SK-N-MC (cell line): ENCODE measurements around the gene PPIL1.

Source experiments
- DNase-seq: peaks from one replicate; pipeline ENCODE4 v3.0.0-alpha.2; 2011; ENCODE audit warnings: low read depth, low spot score
- H3K27ac ChIP-seq: fragments of 200-600 bp; sonication (generic); 2 replicates; pipeline ENCODE4 v1.5.1; 2016; ENCODE audit warnings: mixed run types
- H3K36me3 ChIP-seq: fragments of 200-600 bp; sonication (generic); 2 replicates; pipeline ENCODE4 v1.6.1; 2017; ENCODE audit warnings: antibody characterized with exemption, low read length, mixed read lengths; ENCODE audit not compliant: insufficient read depth
- H3K4me3 ChIP-seq: fragments of 200-600 bp; sonication (generic); 2 replicates; pipeline ENCODE4 v1.5.1; 2016
- H3K9ac ChIP-seq: fragments of 200-600 bp; sonication (generic); 2 replicates; pipeline ENCODE4 v1.8.0; 2017; ENCODE audit warnings: mixed run types, mixed read lengths; ENCODE audit not compliant: insufficient read length
- H3K9me3 ChIP-seq: fragments of 200-600 bp; sonication (generic); 2 replicates; pipeline ENCODE4 v1.6.1; 2017; ENCODE audit warnings: low read depth, mild to moderate bottlenecking, antibody characterized with exemption, low read length, moderate library complexity, mixed read lengths
- EZH2 ChIP-seq: fragments of 200-600 bp; sonication (generic); IDR thresholded peaks from one replicate; pipeline ENCODE4 v1.6.1; 2017; ENCODE audit warnings: antibody characterized with exemption
- FOXP2 ChIP-seq: optimal IDR thresholded peaks from 2 replicates; pipeline ENCODE3; 2011; ENCODE audit warnings: mild to moderate bottlenecking, moderate library complexity; ENCODE audit not compliant: insufficient read depth; ENCODE audit errors: extremely low read length, control extremely low read depth
- POLR2AphosphoS5 ChIP-seq: IDR thresholded peaks from 2 replicates; pipeline ENCODE4 v1.6.1; 2012; ENCODE audit warnings: mild to moderate bottlenecking, low read depth, low read length, borderline replicate concordance

PPIL1 gene

DNA sequence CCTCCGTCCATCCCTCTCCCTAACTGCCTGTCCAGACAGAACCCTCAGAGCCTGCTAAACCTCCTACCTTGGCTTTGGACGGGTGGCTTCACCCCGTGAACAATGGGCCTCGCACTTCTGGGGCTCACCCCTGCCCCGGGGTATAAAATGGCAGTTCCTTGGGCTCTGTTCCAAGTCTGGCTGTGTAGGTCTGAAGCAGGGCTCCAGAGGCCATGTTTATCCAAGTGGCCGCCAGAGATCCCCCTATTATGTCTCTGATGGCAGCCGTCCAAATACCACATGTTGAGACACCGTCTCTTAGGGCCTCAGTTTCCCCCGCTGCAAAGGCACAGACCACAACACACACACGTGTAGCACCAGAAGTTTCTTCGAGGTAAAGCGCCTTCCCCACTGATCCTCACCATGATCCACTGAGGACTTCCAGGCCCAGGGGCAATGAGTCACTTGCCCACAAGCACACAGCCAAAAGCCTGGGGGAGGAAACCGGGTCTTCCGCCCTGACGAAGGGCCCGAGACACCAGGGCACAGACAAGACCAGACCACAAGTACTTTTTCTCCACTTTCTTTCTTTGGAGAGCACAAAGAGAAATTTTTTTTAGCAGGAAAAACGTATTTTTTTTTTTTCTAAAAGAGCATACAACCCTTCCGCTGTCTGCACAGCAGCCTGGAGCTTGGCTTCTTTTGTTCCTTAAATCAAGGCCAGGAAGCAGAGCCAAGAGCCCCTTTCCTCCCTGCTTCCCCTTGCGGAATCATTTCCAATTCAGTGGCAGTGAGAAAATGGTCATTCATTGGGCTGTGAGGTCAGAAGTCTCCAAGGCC, 47.1 kb downstream of the PPIL1 start:
- TF ChIP-seq POLR2AphosphoS5: no peak
- no peak for TF ChIP-seq FOXP2
- no peak for TF ChIP-seq EZH2
- no peak for DNase-seq
- H3K27ac ChIP-seq: no peak overlapping the region
- H3K4me3 ChIP-seq: no peak overlapping the region
- H3K9ac ChIP-seq: no peak overlapping the region
- no peaks in the 10 kb centered on the region for H3K9me3 ChIP-seq
- H3K36me3 ChIP-seq: no peaks in the 10 kb centered on the region

- no peak for DNase-seq
- no peaks in the 10 kb centered on the region for H3K36me3 ChIP-seq
- H3K27ac ChIP-seq: no peak overlapping the region
- H3K9ac ChIP-seq: no peak overlapping the region
- TF ChIP-seq FOXP2: no peak
- no peak for TF ChIP-seq EZH2
- TF ChIP-seq POLR2AphosphoS5: no peak
- no peak overlapping the region for H3K4me3 ChIP-seq
- H3K9me3 ChIP-seq: no peaks in the 10 kb centered on the region
Measured at GRCh38 chr6:36826520-36827227, 47.9 kb downstream of the PPIL1 start.

DNA sequence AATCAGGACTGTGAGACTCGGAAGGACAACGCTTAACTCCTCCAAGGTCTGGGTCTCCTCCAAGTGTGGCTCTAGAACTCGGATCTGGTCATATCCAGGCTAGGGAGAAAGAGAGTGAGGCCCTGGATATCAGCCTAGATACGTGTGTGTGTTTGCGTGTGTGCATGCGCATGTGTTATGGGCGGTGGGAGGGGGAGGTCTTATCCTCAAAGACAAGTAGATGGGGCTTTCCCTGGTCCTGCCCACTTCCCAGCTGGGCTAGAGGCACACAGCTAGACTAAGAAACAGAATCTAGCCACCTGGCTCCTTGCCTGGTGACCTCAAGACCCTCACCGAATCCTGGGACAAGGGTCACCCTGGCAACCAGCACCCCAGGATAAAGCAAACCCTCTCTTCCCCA, 48.6 kb downstream of the PPIL1 start:
- Histone ChIP-seq H3K9ac (no peak overlapping the region), H3K36me3 (no peaks in the 10 kb centered on the region), H3K27ac (no peak overlapping the region), H3K4me3 (no peak overlapping the region), H3K9me3 (no peaks in the 10 kb centered on the region)
- no peak for DNase-seq
- no peak for TF ChIP-seq FOXP2
- no peak for TF ChIP-seq POLR2AphosphoS5
- no peak for TF ChIP-seq EZH2

GRCh38 chr6:36825452-36825851, 49.2 kb downstream of the PPIL1 start:
- TF ChIP-seq FOXP2 (no peak), POLR2AphosphoS5 (no peak), EZH2 (no peak)
- DNase-seq: no peak

DNA sequence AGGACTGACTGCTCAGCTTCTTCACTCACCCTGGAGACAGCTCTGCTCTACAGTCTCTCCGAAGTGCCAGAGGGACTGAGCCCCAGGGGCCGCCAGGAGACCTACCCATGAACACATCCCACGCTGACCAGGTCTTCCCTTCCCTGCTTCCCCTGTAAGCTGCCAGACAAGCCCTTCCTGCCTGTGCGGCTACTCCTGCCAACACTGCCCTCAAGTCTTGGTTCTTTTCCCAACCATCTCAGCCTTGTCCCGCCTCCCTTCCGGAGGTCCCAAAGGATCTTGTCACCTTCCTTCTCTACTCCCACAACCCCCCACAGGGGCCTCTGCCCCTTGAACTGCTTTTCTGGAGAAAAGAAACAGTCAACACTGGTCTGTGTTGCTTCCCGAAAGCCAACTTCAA, 50.4 kb downstream of the PPIL1 start:
- TF ChIP-seq FOXP2: no peak
- TF ChIP-seq POLR2AphosphoS5: no peak
- TF ChIP-seq EZH2: no peak
- Histone ChIP-seq H3K9ac (no peak overlapping the region), H3K27ac (no peak overlapping the region), H3K9me3 (no peaks in the 10 kb centered on the region), H3K4me3 (no peak overlapping the region), H3K36me3 (no peaks in the 10 kb centered on the region)
- DNase-seq: no peak

More at GRCh38 chr6:36825452-36825851, 49.2 kb downstream of the PPIL1 start:
- Histone ChIP-seq H3K9ac (no peak overlapping the region), H3K27ac (no peak overlapping the region), H3K9me3 (no peaks in the 10 kb centered on the region), H3K36me3 (no peaks in the 10 kb centered on the region), H3K4me3 (no peak overlapping the region)

DNA sequence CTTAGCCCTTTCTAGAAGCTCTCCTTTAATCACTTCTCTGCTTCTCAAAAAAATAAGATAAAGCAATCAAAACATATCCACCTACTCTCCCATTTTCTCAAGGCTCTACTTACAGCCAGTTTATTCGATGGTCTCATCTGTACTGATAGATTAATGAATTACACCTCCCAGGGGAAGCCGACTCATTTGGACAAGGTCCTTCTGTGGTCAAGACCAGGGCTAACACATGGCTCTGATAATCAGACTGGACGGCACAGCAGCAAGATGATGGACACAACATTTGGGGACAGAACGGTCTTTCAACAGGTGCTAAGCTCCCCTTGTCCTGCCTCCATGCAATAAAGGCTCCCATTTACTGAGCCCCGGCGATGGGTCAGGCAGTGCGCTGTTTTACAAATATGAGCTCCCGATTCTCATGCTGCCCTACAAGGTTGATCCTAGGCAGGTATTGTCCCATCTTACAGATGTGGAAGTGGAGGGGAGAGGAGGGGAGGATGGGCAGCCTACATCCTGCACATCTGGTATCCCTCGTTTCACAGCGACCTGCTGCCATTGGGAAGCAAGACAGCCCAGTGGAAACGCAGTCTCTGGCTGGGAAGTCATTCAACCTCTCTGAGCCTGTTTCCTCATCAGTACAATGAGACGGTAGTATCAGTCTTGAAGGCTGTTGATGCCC, 51.0 kb downstream of the PPIL1 start:
- no peak for TF ChIP-seq POLR2AphosphoS5
- TF ChIP-seq FOXP2: no peak
- TF ChIP-seq EZH2: no peak
- H3K36me3 ChIP-seq: no peaks in the 10 kb centered on the region
- DNase-seq: no peak

GRCh38 chr6:36822506-36823269, 51.9 kb downstream of the PPIL1 start:
- no peak overlapping the region for H3K9ac ChIP-seq

More for the DNA sequence above, 51.0 kb downstream of the PPIL1 start:
- Histone ChIP-seq H3K9me3 (no peaks in the 10 kb centered on the region), H3K27ac (no peak overlapping the region), H3K9ac (no peak overlapping the region), H3K4me3 (no peak overlapping the region)

More at GRCh38 chr6:36822506-36823269, 51.9 kb downstream of the PPIL1 start:
- H3K27ac ChIP-seq: no peak overlapping the region
- no peaks in the 10 kb centered on the region for H3K36me3 ChIP-seq
- no peak overlapping the region for H3K4me3 ChIP-seq
- TF ChIP-seq EZH2: no peak
- no peak for DNase-seq
- H3K9me3 ChIP-seq: no peaks in the 10 kb centered on the region
